Mesenchymal stem cell (in vitro differentiated cells and primary cell): ENCODE data around the gene FGF21. TPM values are rescaled to one million over a fixed set of nuclear protein-coding genes. Genes with fewer than 3 reads are reported as not detected.

Source experiments
- DNase-seq: peaks from one replicate; pipeline ENCODE4 v3.0.0-alpha.2; 2013
- H2AFZ ChIP-seq: one replicate; pipeline ENCODE4 v1.6.1; 2013; ENCODE audit warnings: low read depth, mild to moderate bottlenecking, control low read depth, inconsistent platforms, low read length, moderate library complexity
- H2AK5ac ChIP-seq: 2 replicates; pipeline ENCODE4 v1.6.1; 2013; ENCODE audit warnings: low read length, moderate library complexity, mild to moderate bottlenecking, inconsistent platforms; ENCODE audit not compliant: severe bottlenecking
- H2BK120ac ChIP-seq: one replicate; pipeline ENCODE4 v1.6.1; 2013; ENCODE audit warnings: low read depth, mild to moderate bottlenecking, inconsistent platforms, low read length, moderate library complexity
- H2BK12ac ChIP-seq, 2 experiments: one replicate each; pipeline ENCODE4 v1.6.1; 2013; ENCODE audit warnings: inconsistent platforms in 2 of 2, low read length in 2 of 2, mild to moderate bottlenecking in 2 of 2, moderate library complexity in 2 of 2, control low read depth in 1 of 2
- H2BK15ac ChIP-seq: one replicate; pipeline ENCODE4 v1.6.1; 2013; ENCODE audit warnings: mild to moderate bottlenecking, low read depth, inconsistent platforms; ENCODE audit not compliant: poor library complexity, severe bottlenecking
- H2BK5ac ChIP-seq: 2 replicates; pipeline ENCODE4 v1.6.1; 2013; ENCODE audit warnings: low read depth, mild to moderate bottlenecking, low read length, control low read depth, inconsistent platforms; ENCODE audit not compliant: poor library complexity, severe bottlenecking
- H3K14ac ChIP-seq, 2 experiments: one replicate each; pipeline ENCODE4 v1.6.1; 2013; ENCODE audit warnings: inconsistent platforms in 2 of 2, low read length in 2 of 2, control low read depth in 1 of 2, mild to moderate bottlenecking in 1 of 2, moderate library complexity in 1 of 2
- H3K18ac ChIP-seq, 2 experiments: one replicate each; pipeline ENCODE4 v1.6.1; 2013; ENCODE audit warnings: inconsistent platforms in 2 of 2, low read length in 2 of 2, control low read depth in 1 of 2, low read depth in 1 of 2, mild to moderate bottlenecking in 1 of 2
- H3K23ac ChIP-seq, 2 experiments: one replicate each; pipeline ENCODE4 v1.6.1; 2013; ENCODE audit warnings: inconsistent platforms in 2 of 2, low read length in 2 of 2, mild to moderate bottlenecking in 2 of 2, moderate library complexity in 2 of 2, control low read depth in 1 of 2
- H3K27ac ChIP-seq: 2 replicates; pipeline ENCODE4 v1.5.1; 2013; ENCODE audit warnings: mild to moderate bottlenecking, moderate library complexity, low read length, control low read depth, inconsistent platforms; ENCODE audit not compliant: poor library complexity, severe bottlenecking
- H3K27me3 ChIP-seq, 2 experiments: 2 replicates each; pipeline versions ENCODE4 v1.6.1 to v1.7.0; 2013; ENCODE audit warnings: low read length in 2 of 2, mild to moderate bottlenecking in 2 of 2, moderate library complexity in 2 of 2, control low read depth in 1 of 2, inconsistent platforms in 1 of 2; ENCODE audit not compliant: control insufficient read depth in 1 of 2, insufficient read depth in 1 of 2
- H3K36me3 ChIP-seq, 2 experiments: 2 replicates each; pipeline versions ENCODE4 v1.6.1 to v1.7.0; 2013; ENCODE audit warnings: low read length in 2 of 2, control low read depth in 1 of 2, inconsistent platforms in 1 of 2, low read depth in 1 of 2, mild to moderate bottlenecking in 1 of 2; ENCODE audit not compliant: insufficient read depth in 2 of 2, control insufficient read depth in 1 of 2
- H3K4ac ChIP-seq, 2 experiments: one replicate each; pipeline ENCODE4 v1.6.1; 2013; ENCODE audit warnings: inconsistent platforms in 2 of 2, low read length in 2 of 2, mild to moderate bottlenecking in 2 of 2, moderate library complexity in 2 of 2, control low read depth in 1 of 2, low read depth in 1 of 2
- H3K4me1 ChIP-seq: 2 replicates; pipeline ENCODE4 v1.6.1; 2013; ENCODE audit warnings: low read depth, low read length, control low read depth; ENCODE audit not compliant: control insufficient read depth, insufficient read depth
- H3K4me2 ChIP-seq: 2 replicates; pipeline ENCODE4 v1.6.1; 2013; ENCODE audit warnings: low read length, mild to moderate bottlenecking, inconsistent platforms; ENCODE audit not compliant: poor library complexity, severe bottlenecking
- H3K4me3 ChIP-seq, 2 experiments: 2 replicates each; pipeline versions ENCODE4 v1.5.1 to v1.7.0; 2013; ENCODE audit warnings: low read length in 2 of 2, mild to moderate bottlenecking in 2 of 2, control low read depth in 1 of 2, low read depth in 1 of 2; ENCODE audit not compliant: insufficient read depth in 1 of 2
- H3K79me1 ChIP-seq: replicated peaks from 2 replicates; pipeline ENCODE4 v1.6.1; 2013; ENCODE audit warnings: mild to moderate bottlenecking, control low read depth, low read length, inconsistent platforms; ENCODE audit not compliant: poor library complexity, severe bottlenecking
- H3K9ac ChIP-seq: 2 replicates; pipeline ENCODE4 v1.7.0; 2013; ENCODE audit warnings: mild to moderate bottlenecking, low read length, moderate library complexity
- H3K9me3 ChIP-seq: 2 replicates; pipeline ENCODE4 v1.7.0; 2013; ENCODE audit warnings: mild to moderate bottlenecking, low read length; ENCODE audit not compliant: control insufficient read depth
- H4K8ac ChIP-seq: one replicate; pipeline ENCODE4 v1.6.1; 2013; ENCODE audit warnings: inconsistent platforms, mild to moderate bottlenecking, low read length, moderate library complexity
- H4K91ac ChIP-seq: one replicate; pipeline ENCODE4 v1.6.1; 2013; ENCODE audit warnings: mild to moderate bottlenecking, low read length, inconsistent platforms
- WGBS: methylation state at CpG from one replicate; pipeline ENCODE4 v1.1.7; 2013; ENCODE audit warnings: mixed read lengths; 5-methylcytosine and 5-hydroxymethylcytosine counted together
- polyA plus RNA-seq, 2 experiments: library from polyadenylated mRNA; stranded (reverse); fragments of 200-250 nt; gene quantifications; one replicate each; pipeline ENCODE4 v1.2.3, GENCODE V29; 2013

FGF21 gene, protein sequence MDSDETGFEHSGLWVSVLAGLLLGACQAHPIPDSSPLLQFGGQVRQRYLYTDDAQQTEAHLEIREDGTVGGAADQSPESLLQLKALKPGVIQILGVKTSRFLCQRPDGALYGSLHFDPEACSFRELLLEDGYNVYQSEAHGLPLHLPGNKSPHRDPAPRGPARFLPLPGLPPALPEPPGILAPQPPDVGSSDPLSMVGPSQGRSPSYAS
- not detected for polyA plus RNA-seq (2013, experiment 1 of 2)
- polyA plus RNA-seq (2013, experiment 2 of 2): not detected

DNA sequence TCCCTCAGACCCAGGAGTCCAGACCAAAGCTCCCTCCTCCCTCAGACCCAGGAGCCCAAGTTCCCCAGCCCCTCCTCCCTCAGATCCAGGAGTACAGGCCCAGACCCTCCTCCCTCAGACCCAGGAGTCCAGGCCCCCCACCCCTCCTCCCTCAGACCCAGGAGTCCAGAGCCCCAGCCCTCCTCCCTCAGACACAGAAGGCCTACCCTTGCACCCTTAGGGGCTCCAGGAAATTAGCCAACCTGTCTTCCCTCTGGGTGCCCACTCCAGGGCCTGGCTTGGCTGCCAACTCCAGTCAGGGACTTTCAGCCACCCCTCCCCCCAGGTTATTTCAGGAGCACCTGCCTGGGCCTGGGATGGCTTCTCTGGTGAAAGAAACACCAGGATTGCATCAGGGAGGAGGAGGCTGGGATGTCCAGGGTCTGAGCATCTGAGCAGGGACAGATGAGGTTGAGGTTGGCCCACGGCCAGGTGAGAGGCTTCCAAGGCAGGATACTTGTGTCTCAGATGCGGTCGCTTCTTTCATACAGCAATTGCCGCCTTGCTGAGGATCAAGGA is at the start of gene FGF21:
Gene FGF21, plus strand, starts transcription at position 441 of the 558 bp plus-strand sequence. CDS start 713 bp downstream, outside the sequence.
- H3K27ac ChIP-seq: no peak within 1 kb of the TSS
- H3K79me1 ChIP-seq: no peaks in the 10 kb centered on the region
- no peak within 1 kb of the TSS for H2BK15ac ChIP-seq
- no peak within 1 kb of the TSS for H3K4me3 ChIP-seq
- H3K18ac ChIP-seq: no peak within 1 kb of the TSS
- H3K14ac ChIP-seq: no peak within 1 kb of the TSS
- no peak within 1 kb of the TSS for H3K4ac ChIP-seq
- no peaks in the 10 kb centered on the region for H3K36me3 ChIP-seq
- H3K23ac ChIP-seq: no peak within 1 kb of the TSS
- no peak within 1 kb of the TSS for H4K8ac ChIP-seq
- H2AFZ ChIP-seq: no peak within 1 kb of the TSS
- no peak within 1 kb of the TSS for H2BK12ac ChIP-seq
- H3K4me1 ChIP-seq: peaks cover 13% of the 10 kb centered on the region
- H2BK120ac ChIP-seq: no peak within 1 kb of the TSS
- H2AK5ac ChIP-seq: no peak within 1 kb of the TSS
- WGBS: 92% methylated on average over 4 of the region's 4 CpGs
- no peak within 1 kb of the TSS for H3K4me2 ChIP-seq
- H2BK5ac ChIP-seq: no peak within 1 kb of the TSS
- no peak within 1 kb of the TSS for H3K9ac ChIP-seq
- H3K9me3 ChIP-seq: no peaks in the 10 kb centered on the region
- no peak for DNase-seq
- peaks cover 29 to 51% of the 10 kb centered on the region in 2 experiments for H3K27me3 ChIP-seq
- no peak within 1 kb of the TSS for H4K91ac ChIP-seq

DNA sequence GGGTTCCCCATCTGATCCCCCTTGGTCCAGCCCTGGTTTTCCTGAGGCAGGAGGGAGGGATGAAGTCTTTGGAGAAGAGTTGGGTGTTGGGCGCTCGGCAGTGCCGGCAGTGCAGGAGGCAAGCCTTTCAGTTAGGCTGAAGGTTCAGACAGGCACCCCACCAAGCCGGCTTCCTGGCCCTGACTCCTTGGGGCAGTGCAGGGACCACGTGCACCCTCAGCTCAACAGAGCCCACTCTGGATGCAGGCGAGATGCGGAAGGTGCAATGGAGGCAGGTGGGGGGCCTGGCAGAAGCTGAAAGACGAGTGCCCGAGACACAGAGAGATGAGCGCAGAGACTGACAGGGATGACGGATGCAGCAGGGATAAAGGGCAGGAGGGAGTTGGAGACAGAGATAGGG is 46.9 kb upstream of the FGF21 start:
- WGBS: 58% methylated on average over 11 of the region's 11 CpGs
- no peak overlapping the region for H4K8ac ChIP-seq
- H4K91ac ChIP-seq: no peak overlapping the region
- no peak overlapping the region for H3K4me2 ChIP-seq
- no peak overlapping the region for H2AK5ac ChIP-seq
- H3K79me1 ChIP-seq: peaks cover 8% of the 10 kb centered on the region
- H3K9me3 ChIP-seq: peaks cover 3% of the 10 kb centered on the region
- peaks cover 14% of the 10 kb centered on the region for H3K4me1 ChIP-seq
- H3K27me3 ChIP-seq: no peaks in the 10 kb centered on the region
- no peak overlapping the region for H3K23ac ChIP-seq
- H3K4me3 ChIP-seq: no peak overlapping the region
- no peak overlapping the region for H2BK120ac ChIP-seq
- no peak overlapping the region for H2BK12ac ChIP-seq
- no peak overlapping the region for H3K14ac ChIP-seq
- H3K18ac ChIP-seq: no peak overlapping the region
- no peak overlapping the region for H3K27ac ChIP-seq
- peaks cover 2 to 6% of the 10 kb centered on the region in 2 experiments for H3K36me3 ChIP-seq
- H3K9ac ChIP-seq: no peak overlapping the region
- H2AFZ ChIP-seq: no peak overlapping the region
- H2BK5ac ChIP-seq: no peak overlapping the region
- no peak overlapping the region for H3K4ac ChIP-seq
- DNase-seq: no peak
- no peak overlapping the region for H2BK15ac ChIP-seq

DNA sequence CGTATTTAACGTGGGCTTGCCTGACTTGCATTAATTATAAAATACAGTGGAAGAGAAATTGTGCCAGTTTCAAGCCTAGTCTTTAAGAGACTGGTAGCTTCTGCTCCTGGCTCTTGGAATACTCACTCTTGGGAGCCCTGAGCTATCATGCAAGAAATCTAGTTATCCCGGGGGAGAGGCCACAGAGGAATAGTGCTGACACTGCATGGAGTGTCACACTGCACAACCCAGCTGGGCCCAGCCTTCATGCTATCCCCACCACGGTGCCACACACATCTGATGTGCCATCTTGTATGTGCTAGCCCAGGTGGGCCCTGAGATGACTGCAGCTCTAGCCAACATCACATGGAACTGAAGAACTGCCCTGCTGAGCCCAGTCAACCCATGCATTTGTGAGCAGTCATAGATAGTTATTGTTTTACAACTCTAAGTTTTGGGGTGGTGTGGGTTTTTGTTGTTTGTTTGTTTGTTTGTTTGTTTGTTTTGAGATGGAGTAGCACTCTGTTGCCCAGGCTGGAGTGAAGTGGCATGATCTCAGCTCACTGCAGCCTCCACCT is 44.1 kb upstream of the FGF21 start:
- H3K4ac ChIP-seq: no peak overlapping the region
- H3K14ac ChIP-seq: no peak overlapping the region
- peaks cover 18% of the 10 kb centered on the region for H3K79me1 ChIP-seq
- peaks cover 3% of the 10 kb centered on the region for H3K9me3 ChIP-seq
- no peak overlapping the region for H2BK120ac ChIP-seq
- no peak overlapping the region for H3K23ac ChIP-seq
- H2BK15ac ChIP-seq: no peak overlapping the region
- H2BK5ac ChIP-seq: no peak overlapping the region
- no peak overlapping the region for H2BK12ac ChIP-seq
- no peak overlapping the region for H3K9ac ChIP-seq
- no peaks in the 10 kb centered on the region for H3K27me3 ChIP-seq
- H3K27ac ChIP-seq: no peak overlapping the region
- DNase-seq: no peak
- no peak overlapping the region for H2AFZ ChIP-seq
- no peak overlapping the region for H3K4me2 ChIP-seq
- no peak overlapping the region for H4K8ac ChIP-seq
- peaks cover 24% of the 10 kb centered on the region for H3K4me1 ChIP-seq
- no peak overlapping the region for H3K18ac ChIP-seq
- no peaks in the 10 kb centered on the region for H3K36me3 ChIP-seq
- no peak overlapping the region for H4K91ac ChIP-seq
- WGBS: 97% methylated on average over 4 of the region's 4 CpGs
- H3K4me3 ChIP-seq: no peak overlapping the region
- no peak overlapping the region for H2AK5ac ChIP-seq

DNA sequence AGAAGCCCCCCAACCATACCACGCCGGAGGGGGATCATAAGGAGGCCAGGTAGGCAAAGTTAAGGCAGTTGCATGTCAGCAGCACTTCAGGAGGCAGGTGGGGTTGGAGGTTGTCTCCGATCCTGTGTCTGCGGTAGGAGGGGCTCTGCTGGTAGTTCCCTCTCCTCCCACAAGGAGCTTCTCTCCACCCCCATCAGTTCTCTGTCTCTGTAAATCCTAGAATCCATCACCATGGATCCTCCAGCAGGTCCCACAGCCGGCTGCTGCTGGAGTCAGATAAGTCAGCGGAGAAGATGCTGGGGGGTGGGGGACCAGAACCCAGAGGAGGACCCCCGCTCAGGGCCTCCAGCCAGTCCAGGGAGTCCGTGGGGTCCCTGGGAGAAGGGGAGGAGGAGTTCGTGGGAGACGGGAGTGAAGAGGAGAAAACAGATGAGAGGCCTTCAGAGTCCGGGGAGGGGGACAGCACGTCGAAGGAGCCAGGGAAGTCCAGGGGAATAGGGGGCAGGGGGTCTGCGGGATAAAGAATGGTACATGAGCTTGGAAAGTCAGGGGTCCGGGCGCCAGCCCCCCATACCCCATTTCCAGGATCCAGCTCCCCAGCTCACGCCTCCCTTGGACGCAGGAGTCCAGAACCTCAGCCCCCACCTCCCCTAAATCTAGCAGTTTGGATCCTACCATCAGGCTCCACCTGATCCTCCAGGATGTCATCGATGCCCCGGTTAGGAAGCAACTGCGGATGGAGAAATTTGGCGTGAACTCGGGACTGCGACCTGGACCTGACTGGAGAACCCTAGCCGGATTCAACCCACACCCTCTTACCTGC is 42.1 kb upstream of the FGF21 start:
- Histone ChIP-seq H4K91ac (peak overlapping the region; percentile 11), H3K14ac (no peak overlapping the region), H3K18ac (peak overlapping the region; percentile 41 to 81), H3K9ac (peak overlapping the region; percentile 76), H2BK15ac (peak overlapping the region; percentile 52), H3K4ac (peak overlapping the region; percentile 6 to 30), H3K36me3 (no peaks in the 10 kb centered on the region), H3K27ac (no peak overlapping the region), H2AFZ (peak overlapping the region; percentile 92), H3K4me1 (peaks cover 31% of the 10 kb centered on the region), H3K4me3 (peak overlapping the region; percentile 76 to 84), H3K79me1 (peaks cover 18% of the 10 kb centered on the region), H3K23ac (no peak overlapping the region), H2AK5ac (no peak overlapping the region), H3K4me2 (peak overlapping the region; percentile 81), H3K9me3 (peaks cover 3% of the 10 kb centered on the region), H2BK120ac (no peak overlapping the region), H2BK12ac (peak overlapping the region; percentile 8 to 28), H3K27me3 (no peaks in the 10 kb centered on the region), H4K8ac (peak overlapping the region; percentile 77), H2BK5ac (no peak overlapping the region)
- 7% methylated on average over 16 of the region's 25 CpGs for WGBS
- peak; percentile 68 for DNase-seq
